Left lung (tissue), 10 donors: ENCODE results near the gene MBL2. TPM values are rescaled to one million over a fixed set of nuclear protein-coding genes. Genes with fewer than 3 reads are reported as not detected.

ENCODE experiments used
- ATAC-seq: fragments of 200-7000 bp; cut with Tn5 transposase; one replicate; pipeline ENCODE4 v1.9.1; 2020; ENCODE audit warnings: moderate library complexity
- DNase-seq, 4 donors: peaks; one replicate each; pipeline ENCODE4 v3.0.0-alpha.2; 2013 to 2020
- H3K27ac ChIP-seq, 2 donors: fragments of 200-600 bp; sonication (generic) in 1 of 2; one replicate each; pipeline versions ENCODE4 v1.5.0 to v1.8.0; 2020 to 2021
- H3K27me3 ChIP-seq, 2 donors: fragments of 200-600 bp; sonication (generic) in 1 of 2; one replicate each; pipeline versions ENCODE4 v1.5.0 to v1.8.0; 2020 to 2021
- H3K36me3 ChIP-seq, 2 donors: fragments of 200-600 bp; sonication (generic) in 1 of 2; one replicate each; pipeline versions ENCODE4 v1.5.0 to v1.8.0; 2020 to 2021
- H3K4me1 ChIP-seq, 2 donors: fragments of 200-600 bp; one replicate each; pipeline ENCODE4 v1.8.0; 2021
- H3K4me3 ChIP-seq, 2 donors: fragments of 200-600 bp; sonication (generic) in 1 of 2; one replicate each; pipeline versions ENCODE4 v1.5.0 to v1.8.0; 2020 to 2021; ENCODE audit warnings: mild to moderate bottlenecking in 1 of 2
- H3K9me3 ChIP-seq, 2 donors: fragments of 200-600 bp; sonication (generic) in 1 of 2; one replicate each; pipeline versions ENCODE4 v1.5.0 to v1.8.0; 2020 to 2021
- CTCF ChIP-seq, 2 donors: fragments of 200-600 bp; sonication (generic) in 1 of 2; IDR thresholded peaks; one replicate each; pipeline versions ENCODE4 v1.5.0 to v1.8.0; 2021; ENCODE audit warnings: antibody characterized with exemption in 2 of 2
- intact Hi-C, 2 donors: fragments of 100-400 bp; cut with DNase I; formaldehyde crosslinking; loops; one replicate each; pipeline versions ENCODE4 v1.11.2 to v1.14.2; 2022
- polyA plus RNA-seq, 6 donors: library from polyadenylated mRNA; unstranded; fragments of 120-200 nt; gene quantifications; one replicate each; pipeline ENCODE4 v1.2.1, GENCODE V29; 2013; ENCODE audit not compliant: insufficient read length in 6 of 6
- total RNA-seq, 2 donors: library from RNA; stranded (reverse); fragmentation: NEBNext Ultra II Directional; extraction: Animal tissue kit (Norgen Biotek cat#: 25700); gene quantifications; one replicate each; pipeline ENCODE4 v1.2.1, GENCODE V29; 2021
- donor health status: DM: no; HTN: yes; CAD: no.
- donor health status: DM: no; HTN: no; CAD: no.

The MBL2 gene
- total and polyA plus RNA-seq, 8 donors = not detected

- intact Hi-C loops = no loop called here
- ATAC-seq (no peak), DNase-seq (no peak)
- TF ChIP-seq CTCF (IDR thresholded peaks at IDR 0.05) = no peak
- Histone ChIP-seq H3K36me3 (no peaks in the 10 kb centered on the region), H3K27me3 (no peaks in the 10 kb centered on the region), H3K4me3 (no peak overlapping the region), H3K27ac (no peak overlapping the region), H3K9me3 (no peaks in the 10 kb centered on the region), H3K4me1 (peaks cover 0 to 9% of the 10 kb centered on the region in 2 donors)
Observed at GRCh38 chr10:52751337-52751736, 21.2 kb downstream of the MBL2 start.

GRCh38 chr10:52750629-52751028, 22.0 kb downstream of the MBL2 start:
- no peaks in the 10 kb centered on the region for H3K36me3 ChIP-seq
- H3K27ac ChIP-seq = no peak overlapping the region
- no peak overlapping the region for H3K4me3 ChIP-seq
- ATAC-seq (no peak), DNase-seq (no peak)
- H3K4me1 ChIP-seq = peaks cover 0 to 2% of the 10 kb centered on the region in 2 donors
- no peaks in the 10 kb centered on the region for H3K9me3 ChIP-seq
- H3K27me3 ChIP-seq = no peaks in the 10 kb centered on the region
- intact Hi-C loops = no loop called here
- no peak for TF ChIP-seq CTCF (IDR thresholded peaks at IDR 0.05)

GRCh38 chr10:52747694-52748093, 24.9 kb downstream of the MBL2 start:
- Histone ChIP-seq H3K4me1 (no peaks in the 10 kb centered on the region), H3K27me3 (no peaks in the 10 kb centered on the region), H3K27ac (no peak overlapping the region), H3K36me3 (no peaks in the 10 kb centered on the region), H3K9me3 (no peaks in the 10 kb centered on the region), H3K4me3 (no peak overlapping the region)
- intact Hi-C loops = no loop called here
- no peak for TF ChIP-seq CTCF (IDR thresholded peaks at IDR 0.05)
- DNase-seq = no peak
- ATAC-seq = no peak

- Histone ChIP-seq H3K4me1 (no peaks in the 10 kb centered on the region), H3K9me3 (no peaks in the 10 kb centered on the region), H3K4me3 (no peak overlapping the region), H3K27me3 (no peaks in the 10 kb centered on the region), H3K27ac (no peak overlapping the region), H3K36me3 (no peaks in the 10 kb centered on the region)
- intact Hi-C loops = no loop called here
- ATAC-seq (no peak), DNase-seq (no peak)
- TF ChIP-seq CTCF (IDR thresholded peaks at IDR 0.05) = no peak
Observed at GRCh38 chr10:52746169-52746568, 26.4 kb downstream of the MBL2 start.

GRCh38 chr10:52744057-52744805, 28.4 kb downstream of the MBL2 start:
- Histone ChIP-seq H3K27me3 (no peaks in the 10 kb centered on the region), H3K4me1 (no peaks in the 10 kb centered on the region), H3K27ac (no peak overlapping the region), H3K9me3 (no peaks in the 10 kb centered on the region), H3K4me3 (no peak overlapping the region), H3K36me3 (no peaks in the 10 kb centered on the region)
- intact Hi-C loops = loop anchor here in 1 of 2 donors (5.0 kb wide), 1 partner anchor 33 kb away; no protein-coding TSS in a partner anchor
- no peak for TF ChIP-seq CTCF (IDR thresholded peaks at IDR 0.05)
- no peak for ATAC-seq
- no peak for DNase-seq
